GM23338 (cell line): ENCODE measurements around the gene FHIT. TPM values are rescaled to one million over a fixed set of nuclear protein-coding genes. Genes with fewer than 3 reads are reported as not detected.

Experiments
- ATAC-seq: fragments of 200-7000 bp; cut with Tn5 transposase; 3 replicates; pipeline ENCODE4 v1.9.1; 2020
- DNase-seq: peaks from one replicate; pipeline ENCODE4 v3.0.0-alpha.2; 2015; ENCODE audit warnings: low spot score
- H2AFZ ChIP-seq: fragments of 200-600 bp; sonication (generic); 2 replicates; pipeline ENCODE4 v1.8.0; 2016; ENCODE audit warnings: antibody characterized with exemption, mild to moderate bottlenecking, moderate library complexity
- H3F3A ChIP-seq: fragments of 200-600 bp; sonication (generic); replicated peaks from 2 replicates; pipeline ENCODE4 v1.8.0; 2017; ENCODE audit warnings: antibody characterized with exemption, mixed run types, low read depth
- H3K27ac ChIP-seq: fragments of 200-600 bp; sonication (generic); 2 replicates; pipeline ENCODE4 v1.6.1; 2016; ENCODE audit warnings: low read depth
- H3K27me3 ChIP-seq: fragments of 200-600 bp; sonication (generic); 2 replicates; pipeline ENCODE4 v1.8.0; 2016; ENCODE audit warnings: mild to moderate bottlenecking, mixed run types, moderate library complexity; ENCODE audit not compliant: insufficient read depth
- H3K36me3 ChIP-seq: fragments of 200-600 bp; sonication (generic); 2 replicates; pipeline ENCODE4 v1.8.0; 2016; ENCODE audit warnings: mild to moderate bottlenecking; ENCODE audit not compliant: insufficient read depth
- H3K4me1 ChIP-seq: fragments of 200-600 bp; sonication (generic); 2 replicates; pipeline ENCODE4 v1.8.0; 2016; ENCODE audit warnings: mild to moderate bottlenecking, moderate library complexity; ENCODE audit not compliant: insufficient read depth
- H3K4me2 ChIP-seq: fragments of 200-600 bp; sonication (generic); 2 replicates; pipeline ENCODE4 v1.7.1; 2017; ENCODE audit warnings: mixed run types
- H3K4me3 ChIP-seq: fragments of 200-600 bp; sonication (generic); 2 replicates; pipeline ENCODE4 v1.6.1; 2016; ENCODE audit warnings: mixed run types
- H3K79me2 ChIP-seq: fragments of 200-600 bp; sonication (generic); replicated peaks from 2 replicates; pipeline ENCODE4 v1.8.0; 2017; ENCODE audit warnings: mild to moderate bottlenecking; ENCODE audit not compliant: insufficient read depth
- H3K9me2 ChIP-seq: fragments of 200-600 bp; sonication (generic); 2 replicates; pipeline ENCODE4 v1.8.0; 2017; ENCODE audit not compliant: insufficient read depth
- H4K20me1 ChIP-seq: fragments of 200-600 bp; sonication (generic); replicated peaks from 2 replicates; pipeline ENCODE4 v1.8.0; 2017; ENCODE audit warnings: mild to moderate bottlenecking; ENCODE audit not compliant: insufficient read depth
- H3K27ac Mint-ChIP-seq: 2 replicates; pipeline ENCODE4 v1.8.0; 2020; ENCODE audit warnings: inconsistent platforms, mild to moderate bottlenecking, moderate library complexity, mixed read lengths
- H3K27me3 Mint-ChIP-seq: 3 replicates; pipeline ENCODE4 v1.8.0; 2022; ENCODE audit warnings: low read depth, mild to moderate bottlenecking, moderate library complexity, mixed read lengths, inconsistent platforms; ENCODE audit not compliant: insufficient read depth, poor library complexity
- H3K36me3 Mint-ChIP-seq: 3 replicates; pipeline ENCODE4 v1.8.0; 2021; ENCODE audit warnings: low read depth, mild to moderate bottlenecking, inconsistent platforms, moderate library complexity, mixed read lengths
- H3K4me1 Mint-ChIP-seq: 3 replicates; pipeline ENCODE4 v1.8.0; 2020; ENCODE audit warnings: mild to moderate bottlenecking, inconsistent platforms, mixed read lengths
- H3K4me3 Mint-ChIP-seq: 3 replicates; pipeline ENCODE4 v1.8.0; 2021; ENCODE audit warnings: moderate library complexity, mild to moderate bottlenecking, inconsistent platforms, mixed read lengths
- H3K9me3 Mint-ChIP-seq: 3 replicates; pipeline ENCODE4 v1.8.0; 2020; ENCODE audit warnings: moderate library complexity, mild to moderate bottlenecking, inconsistent platforms, mixed read lengths
- CREB1 ChIP-seq: fragments of 250-450 bp; sonication (Bioruptor Pico); IDR thresholded peaks from 2 replicates; pipeline ENCODE4 v1.5.0; 2020; ENCODE audit warnings: low read depth, mild to moderate bottlenecking, moderate library complexity
- CTCF ChIP-seq, 2 experiments: fragments of 200-600 bp in 1 of 2; sonication (generic) in 1 of 2; conservative IDR thresholded peaks; 2 replicates each; pipeline versions ENCODE4 v1.5.1 to v1.6.1; 2016 to 2017; ENCODE audit warnings: antibody characterized with exemption in 2 of 2, low read depth in 2 of 2, mild to moderate bottlenecking in 2 of 2, moderate library complexity in 1 of 2
- ETS1 ChIP-seq: IDR thresholded peaks from 2 replicates; pipeline ENCODE4 v1.6.1; 2016; ENCODE audit warnings: antibody characterized with exemption
- EZH2 ChIP-seq: fragments of 200-600 bp; sonication (generic); IDR thresholded peaks from one replicate; pipeline ENCODE4 v1.8.0; 2017; ENCODE audit warnings: antibody characterized with exemption, mild to moderate bottlenecking, low read depth; ENCODE audit not compliant: unreplicated experiment
- EZH2phosphoT487 ChIP-seq: fragments of 200-600 bp; sonication (generic); IDR thresholded peaks from one replicate; pipeline ENCODE4 v1.8.1; 2018; ENCODE audit warnings: antibody characterized with exemption; ENCODE audit not compliant: unreplicated experiment
- JUNB ChIP-seq: IDR thresholded peaks from one replicate; pipeline ENCODE4 v1.6.1; 2016; ENCODE audit warnings: antibody characterized with exemption; ENCODE audit not compliant: unreplicated experiment
- NANOG ChIP-seq: IDR thresholded peaks from 2 replicates; pipeline ENCODE4 v1.6.1; 2016; ENCODE audit warnings: antibody characterized with exemption, borderline replicate concordance
- POLR2AphosphoS5 ChIP-seq: IDR thresholded peaks from 2 replicates; pipeline ENCODE4 v1.6.1; 2016; ENCODE audit warnings: antibody characterized with exemption, low read depth
- REST ChIP-seq: IDR thresholded peaks from one replicate; pipeline ENCODE4 v1.6.1; 2018; ENCODE audit warnings: antibody characterized with exemption; ENCODE audit not compliant: unreplicated experiment
- STAT1 ChIP-seq: IDR thresholded peaks from one replicate; pipeline ENCODE4 v1.6.1; 2016; ENCODE audit warnings: antibody characterized with exemption; ENCODE audit not compliant: unreplicated experiment
- ZNF114 ChIP-seq: fragments of 250-450 bp; sonication (Bioruptor Pico); IDR thresholded peaks from 2 replicates; pipeline ENCODE4 v1.5.0; 2020; ENCODE audit warnings: mild to moderate bottlenecking, moderate library complexity
- ZNF331 ChIP-seq: fragments of 250-450 bp; sonication (Bioruptor Pico); IDR thresholded peaks from 2 replicates; pipeline ENCODE4 v1.5.0; 2020; ENCODE audit warnings: low read depth, mild to moderate bottlenecking, moderate library complexity
- ZNF462 ChIP-seq: fragments of 250-450 bp; sonication (Bioruptor Pico); IDR thresholded peaks from 2 replicates; pipeline ENCODE4 v1.5.0; 2020; ENCODE audit warnings: mild to moderate bottlenecking, moderate library complexity
- polyA plus RNA-seq: library from polyadenylated mRNA; unstranded; fragments of >200 nt; fragmentation: Nextera tagmentation; extraction: Ambion mirVana; gene quantifications from 2 replicates; pipeline ENCODE4 v1.2.1, GENCODE V29; 2016
- total RNA-seq: library from RNA; depleted of rRNA; stranded (reverse); fragments of >200 nt; shearing (Covaris generic); gene quantifications from 2 replicates; pipeline ENCODE4 v1.2.3, GENCODE V29; 2014

The FHIT gene
- total and polyA plus RNA-seq, 2 experiments from 2014 or later: 3.0 to 8.3 TPM

- no peaks in the 10 kb centered on the region for H3K36me3 Mint-ChIP-seq
Observed at GRCh38 chr3:61181874-61182273, 69.4 kb downstream of the FHIT start.

More at GRCh38 chr3:61181874-61182273, 69.4 kb downstream of the FHIT start:
- no peaks in the 10 kb centered on the region for H3K9me2 ChIP-seq
- H3K27me3 Mint-ChIP-seq: peaks cover 4% of the 10 kb centered on the region
- H3K27ac ChIP-seq: no peak overlapping the region
- no peaks in the 10 kb centered on the region for H4K20me1 ChIP-seq
- no peak for ATAC-seq
- H3K9me3 Mint-ChIP-seq: no peaks in the 10 kb centered on the region
- no peak for TF ChIP-seq CTCF (conservative IDR thresholded peaks at IDR 0.05; ENCODE audit: low read depth in 2 of 2)
- TF ChIP-seq NANOG: no peak
- no peak for TF ChIP-seq ZNF331 (CRISPR knock-in tag)
- TF ChIP-seq POLR2AphosphoS5: no peak
- TF ChIP-seq REST: no peak
- TF ChIP-seq ZNF462 (CRISPR knock-in tag): no peak
- no peak for TF ChIP-seq ZNF114 (CRISPR knock-in tag)
- TF ChIP-seq JUNB: no peak
- TF ChIP-seq STAT1: no peak
- no peak for TF ChIP-seq ETS1
- TF ChIP-seq EZH2: no peak
- no peak for TF ChIP-seq EZH2phosphoT487
- TF ChIP-seq CREB1 (CRISPR knock-in tag): no peak
- H3K4me3 Mint-ChIP-seq: no peak overlapping the region
- no peak overlapping the region for H3K27ac Mint-ChIP-seq
- no peak for DNase-seq
- H3K4me1 Mint-ChIP-seq: no peaks in the 10 kb centered on the region
- H3K4me3 ChIP-seq: no peak overlapping the region
- H3F3A ChIP-seq: no peaks in the 10 kb centered on the region
- no peak overlapping the region for H2AFZ ChIP-seq
- H3K4me1 ChIP-seq: no peaks in the 10 kb centered on the region
- no peaks in the 10 kb centered on the region for H3K79me2 ChIP-seq
- no peaks in the 10 kb centered on the region for H3K27me3 ChIP-seq
- no peaks in the 10 kb centered on the region for H3K36me3 ChIP-seq
- H3K4me2 ChIP-seq: no peak overlapping the region
